HG03095 (cell line): ENCODE measurements around the gene SLC10A1.
"Not testable (repeated sequence)": the region's sequence is repeated elsewhere in the genome, so short reads cannot be mapped to it uniquely, and the experiment has no call there.

Experiments used
- ATAC-seq: cut with Tn5 transposase; IDR thresholded peaks from one replicate; pipeline ENCODE4 v1.9.1; 2021; ENCODE audit warnings: moderate library complexity; ENCODE audit not compliant: unreplicated experiment

Gene SLC10A1

GRCh38 chr14:69770559-69770958 is 26.5 kb downstream of the SLC10A1 start:
- no peak for ATAC-seq

GRCh38 chr14:69769623-69770022 is 27.4 kb downstream of the SLC10A1 start:
- no peak for ATAC-seq

GRCh38 chr14:69768873-69769272 is 28.2 kb downstream of the SLC10A1 start:
- no peak for ATAC-seq

- peak; percentile 65 for ATAC-seq
These were observed 29.6 kb downstream of the SLC10A1 start for GRCh38 chr14:69767369-69767999.

- ATAC-seq, result peak; percentile 78
These were observed 30.1 kb downstream of the SLC10A1 start, which contains the start of gene SRSF5 for GRCh38 chr14:69766984-69767368. Gene SRSF5 (plus strand): TSS chr14:69767142. CDS start chr14:69768157, 1,015 bp downstream.

GRCh38 chr14:69763761-69764510 is 33.1 kb downstream of the SLC10A1 start:
- ATAC-seq, result no peak

- no peak for ATAC-seq
These were observed 36.2 kb downstream of the SLC10A1 start for GRCh38 chr14:69760810-69761209.

GRCh38 chr14:69756298-69756697 is 40.7 kb downstream of the SLC10A1 start:
- ATAC-seq, result no peak

- ATAC-seq, result no peak
These were observed 41.3 kb downstream of the SLC10A1 start for GRCh38 chr14:69755784-69756183.

- no peak for ATAC-seq
These were observed 41.7 kb downstream of the SLC10A1 start for GRCh38 chr14:69755296-69755695.

- no peak for ATAC-seq
These were observed 42.6 kb downstream of the SLC10A1 start for GRCh38 chr14:69754487-69754886.

GRCh38 chr14:69753860-69754259 is 43.2 kb downstream of the SLC10A1 start:
- ATAC-seq, result no peak

- ATAC-seq, result no peak
These were observed 44.3 kb downstream of the SLC10A1 start for GRCh38 chr14:69752773-69753172.

GRCh38 chr14:69750495-69750894 is 46.5 kb downstream of the SLC10A1 start:
- no peak for ATAC-seq

- ATAC-seq, result no peak
These were observed 47.1 kb downstream of the SLC10A1 start for GRCh38 chr14:69749956-69750355.

GRCh38 chr14:69741055-69741454 is 56.0 kb downstream of the SLC10A1 start:
- no peak for ATAC-seq

- not testable (repeated sequence) for ATAC-seq
These were observed 60.6 kb downstream of the SLC10A1 start for GRCh38 chr14:69736405-69736804.

GRCh38 chr14:69731919-69732598 is 65.0 kb downstream of the SLC10A1 start:
- not testable (repeated sequence) for ATAC-seq

- no peak for ATAC-seq
These were observed 69.2 kb downstream of the SLC10A1 start for GRCh38 chr14:69727860-69728259.

- ATAC-seq, result peak; percentile 72
These were observed 70.1 kb downstream of the SLC10A1 start for GRCh38 chr14:69726761-69727511.
